Measurements from ENCODE around the gene RAD21L1.

Gene RAD21L1

DNA sequence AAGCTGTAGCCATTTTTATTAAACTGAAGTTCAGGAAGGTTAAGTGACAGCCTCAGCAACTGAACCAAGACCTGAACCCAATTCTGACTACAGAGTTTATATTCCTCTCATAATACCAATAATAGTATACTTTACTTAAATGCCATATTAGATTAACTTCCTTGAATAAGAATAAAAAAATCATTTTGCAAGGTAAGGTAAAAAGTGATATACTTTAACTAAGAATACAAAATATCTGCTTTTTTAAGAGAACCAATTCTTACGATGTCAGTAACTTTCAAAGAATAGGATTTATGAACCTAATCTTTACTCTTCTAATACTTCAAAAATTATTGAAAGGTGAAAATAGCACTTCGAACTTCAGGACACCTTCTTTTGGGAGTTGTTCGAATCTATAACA lies 3.7 kb downstream of the RAD21L1 start:
- peaks cover 6% of the 10 kb centered on the region for H3K79me1 ChIP-seq (ENCODE audit: low read length)
- no peaks in the 10 kb centered on the region for H3K27me3 ChIP-seq (ENCODE audit: insufficient read depth, low read length)
- H2BK12ac ChIP-seq (ENCODE audit: low read length): no peak overlapping the region
- H3K4me3 ChIP-seq (ENCODE audit: low read depth, low read length): no peak overlapping the region
- H2BK120ac ChIP-seq (ENCODE audit: insufficient read depth, low read length, poor library complexity): no peak overlapping the region
- H3K79me2 ChIP-seq (ENCODE audit: control insufficient read depth, insufficient read depth, low read length, poor library complexity): peaks cover 2% of the 10 kb centered on the region
- no peak overlapping the region for H2BK5ac ChIP-seq (ENCODE audit: low read depth, low read length, poor library complexity)
- H3K36me3 ChIP-seq (ENCODE audit: control insufficient read depth in 1 of 2, insufficient read depth in 2 of 2, low read length in 2 of 2): no peaks in the 10 kb centered on the region
- H3K23ac ChIP-seq (ENCODE audit: low read length): no peak overlapping the region
- no peak overlapping the region for H3K4me2 ChIP-seq (ENCODE audit: low read length)
- DNase-seq: no peak
- peaks cover 2% of the 10 kb centered on the region for H3K9me3 ChIP-seq (ENCODE audit: insufficient read depth, low read depth, low read length)
- H3K27ac ChIP-seq (ENCODE audit: low read depth, low read length): no peak overlapping the region
- no peak overlapping the region for H4K8ac ChIP-seq (ENCODE audit: low read depth, low read length)
- H3K4ac ChIP-seq (ENCODE audit: low read depth, low read length): no peak overlapping the region
- H4K91ac ChIP-seq (ENCODE audit: low read depth, low read length): no peak overlapping the region
- no peak overlapping the region for H3K9ac ChIP-seq (ENCODE audit: low read length)
- no peak overlapping the region for H2AK5ac ChIP-seq (ENCODE audit: low read length)
- no CpG with 5 or more reads among the region's 3 CpGs for WGBS (ENCODE audit: extremely low coverage, insufficient coverage, insufficient read length)
- H4K12ac ChIP-seq (ENCODE audit: low read depth, low read length): no peak overlapping the region
- H3K14ac ChIP-seq (ENCODE audit: low read length): no peak overlapping the region
- H3K4me1 ChIP-seq (ENCODE audit: control insufficient read depth in 1 of 2, insufficient read depth in 2 of 2, low read length in 2 of 2): peaks cover 0 to 4% of the 10 kb centered on the region in 2 experiments
- H3K18ac ChIP-seq (ENCODE audit: low read length): no peak overlapping the region
- H2AFZ ChIP-seq (ENCODE audit: insufficient read depth, low read length, poor library complexity): no peak overlapping the region

DNA sequence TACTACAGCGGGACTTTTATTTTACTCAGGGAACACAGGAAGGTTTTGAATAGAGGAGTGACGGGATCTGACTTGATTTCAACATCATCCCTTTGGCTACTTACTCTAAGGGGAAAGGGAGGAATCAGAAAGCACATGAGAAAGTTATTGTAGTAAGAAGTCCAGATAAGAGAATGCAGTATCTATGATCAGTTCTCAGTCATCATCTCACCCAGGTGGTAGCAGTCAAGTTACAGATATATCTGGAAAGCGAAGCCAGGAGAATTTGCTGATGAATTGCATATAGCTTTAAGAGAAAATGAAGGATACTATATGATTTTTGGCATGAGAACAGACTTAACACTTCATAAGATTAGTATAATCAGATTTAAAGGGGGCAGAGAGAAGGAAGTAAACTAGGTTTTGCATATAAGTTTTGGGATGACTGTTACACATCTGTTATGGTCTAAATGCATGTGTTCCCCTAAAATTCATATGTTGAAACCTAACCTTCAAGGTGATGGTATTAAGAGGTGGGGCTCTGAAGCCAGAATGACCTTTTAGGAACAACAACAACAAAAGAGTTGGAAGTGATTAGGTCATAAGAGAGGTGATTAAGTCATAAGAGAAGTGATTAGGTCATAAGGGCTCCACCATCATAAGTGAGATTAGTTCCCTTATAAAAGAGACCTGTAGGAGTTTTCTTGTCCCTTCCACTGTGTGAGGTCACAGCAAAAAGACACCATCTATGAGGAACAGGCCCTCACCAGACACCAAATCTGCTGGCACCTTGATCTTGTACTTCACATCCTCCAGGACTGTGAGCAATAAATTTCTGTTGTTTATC lies 6.7 kb downstream of the RAD21L1 start:
- no peak overlapping the region for H3K23ac ChIP-seq (ENCODE audit: low read length)
- H2BK12ac ChIP-seq (ENCODE audit: low read length): no peak overlapping the region
- no peak overlapping the region for H3K14ac ChIP-seq (ENCODE audit: low read length)
- no peak overlapping the region for H3K18ac ChIP-seq (ENCODE audit: low read length)
- H3K4ac ChIP-seq (ENCODE audit: low read depth, low read length): no peak overlapping the region
- H3K4me2 ChIP-seq (ENCODE audit: low read length): no peak overlapping the region
- WGBS (ENCODE audit: extremely low coverage, insufficient coverage, insufficient read length): no CpG with 5 or more reads among the region's 3 CpGs
- no peak for DNase-seq
- H4K91ac ChIP-seq (ENCODE audit: low read depth, low read length): no peak overlapping the region
- no peak overlapping the region for H3K9ac ChIP-seq (ENCODE audit: low read length)
- no peaks in the 10 kb centered on the region for H3K9me3 ChIP-seq (ENCODE audit: insufficient read depth, low read depth, low read length)
- no peak overlapping the region for H4K12ac ChIP-seq (ENCODE audit: low read depth, low read length)
- no peak overlapping the region for H2BK120ac ChIP-seq (ENCODE audit: insufficient read depth, low read length, poor library complexity)
- H3K79me1 ChIP-seq (ENCODE audit: low read length): no peaks in the 10 kb centered on the region
- H3K36me3 ChIP-seq (ENCODE audit: control insufficient read depth in 1 of 2, insufficient read depth in 2 of 2, low read length in 2 of 2): no peaks in the 10 kb centered on the region
- H3K79me2 ChIP-seq (ENCODE audit: control insufficient read depth, insufficient read depth, low read length, poor library complexity): no peaks in the 10 kb centered on the region
- H4K8ac ChIP-seq (ENCODE audit: low read depth, low read length): no peak overlapping the region
- no peaks in the 10 kb centered on the region for H3K4me1 ChIP-seq (ENCODE audit: control insufficient read depth in 1 of 2, insufficient read depth in 2 of 2, low read length in 2 of 2)
- H3K27me3 ChIP-seq (ENCODE audit: insufficient read depth, low read length): no peaks in the 10 kb centered on the region
- H3K27ac ChIP-seq (ENCODE audit: low read depth, low read length): no peak overlapping the region
- H2AFZ ChIP-seq (ENCODE audit: insufficient read depth, low read length, poor library complexity): no peak overlapping the region
- H2AK5ac ChIP-seq (ENCODE audit: low read length): no peak overlapping the region
- H2BK5ac ChIP-seq (ENCODE audit: low read depth, low read length, poor library complexity): no peak overlapping the region
- H3K4me3 ChIP-seq (ENCODE audit: low read depth, low read length): no peak overlapping the region

DNA sequence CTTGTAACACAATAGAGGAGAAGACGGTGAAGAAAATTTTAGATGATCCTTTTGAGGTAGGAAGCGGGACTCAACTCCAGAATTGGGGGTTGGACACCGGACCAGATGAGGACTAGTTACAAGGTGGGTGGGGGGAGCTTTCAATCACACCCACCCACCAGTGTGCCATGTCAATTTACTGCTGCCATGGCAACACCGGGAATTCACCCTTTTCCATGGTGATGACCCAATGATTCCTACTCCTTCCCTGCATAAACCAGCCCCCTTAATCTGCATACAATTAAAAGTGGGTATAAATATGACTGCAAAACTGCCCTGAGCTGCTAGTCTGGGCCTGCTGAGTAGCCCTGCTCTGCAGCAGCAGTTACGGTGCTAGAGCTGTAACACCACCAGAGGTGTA lies 14.7 kb downstream of the RAD21L1 start:
- no CpG with 5 or more reads among the region's 5 CpGs for WGBS (ENCODE audit: extremely low coverage, insufficient coverage, insufficient read length)

DNA sequence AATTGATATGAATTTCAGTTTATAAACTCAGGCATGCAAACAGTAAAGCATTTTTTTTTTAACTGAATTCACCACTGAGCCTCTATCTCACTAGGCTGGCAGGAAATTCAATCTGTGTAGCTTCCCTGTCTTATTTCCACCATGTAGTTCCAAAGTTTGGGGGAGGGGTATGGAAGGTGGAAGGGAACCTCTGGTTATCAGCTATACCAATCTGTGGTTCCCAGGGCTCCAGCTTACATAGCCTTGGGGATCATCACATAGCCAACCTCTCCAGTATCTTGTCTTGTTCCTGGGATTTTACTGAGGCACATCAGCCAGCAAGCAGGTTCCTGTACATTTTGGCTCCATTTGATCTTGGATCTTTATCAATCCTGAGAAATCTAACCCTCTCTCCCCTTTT lies 15.6 kb downstream of the RAD21L1 start:
- Histone ChIP-seq H3K4me3 (ENCODE audit: low read depth, low read length) (no peak overlapping the region), H4K91ac (ENCODE audit: low read depth, low read length) (no peak overlapping the region), H3K9ac (ENCODE audit: low read length) (no peak overlapping the region), H3K23ac (ENCODE audit: low read length) (no peak overlapping the region), H2AK5ac (ENCODE audit: low read length) (no peak overlapping the region), H2AFZ (ENCODE audit: insufficient read depth, low read length, poor library complexity) (no peak overlapping the region), H3K27me3 (ENCODE audit: insufficient read depth, low read length) (no peaks in the 10 kb centered on the region), H3K27ac (ENCODE audit: low read depth, low read length) (no peak overlapping the region), H3K18ac (ENCODE audit: low read length) (no peak overlapping the region), H3K4me2 (ENCODE audit: low read length) (no peak overlapping the region), H4K8ac (ENCODE audit: low read depth, low read length) (no peak overlapping the region), H3K14ac (ENCODE audit: low read length) (no peak overlapping the region), H2BK12ac (ENCODE audit: low read length) (no peak overlapping the region), H3K79me2 (ENCODE audit: control insufficient read depth, insufficient read depth, low read length, poor library complexity) (no peaks in the 10 kb centered on the region), H3K79me1 (ENCODE audit: low read length) (no peaks in the 10 kb centered on the region), H3K9me3 (ENCODE audit: insufficient read depth, low read depth, low read length) (no peaks in the 10 kb centered on the region), H3K4me1 (ENCODE audit: control insufficient read depth in 1 of 2, insufficient read depth in 2 of 2, low read length in 2 of 2) (no peaks in the 10 kb centered on the region), H4K12ac (ENCODE audit: low read depth, low read length) (no peak overlapping the region), H3K36me3 (ENCODE audit: control insufficient read depth in 1 of 2, insufficient read depth in 2 of 2, low read length in 2 of 2) (no peaks in the 10 kb centered on the region), H2BK120ac (ENCODE audit: insufficient read depth, low read length, poor library complexity) (no peak overlapping the region), H3K4ac (ENCODE audit: low read depth, low read length) (no peak overlapping the region), H2BK5ac (ENCODE audit: low read depth, low read length, poor library complexity) (no peak overlapping the region)
- no peak for DNase-seq

More for the DNA sequence above, 14.7 kb downstream of the RAD21L1 start:
- no peak overlapping the region for H2AFZ ChIP-seq (ENCODE audit: insufficient read depth, low read length, poor library complexity)
- H3K4ac ChIP-seq (ENCODE audit: low read depth, low read length): no peak overlapping the region
- H3K23ac ChIP-seq (ENCODE audit: low read length): no peak overlapping the region
- H2BK5ac ChIP-seq (ENCODE audit: low read depth, low read length, poor library complexity): no peak overlapping the region
- H4K12ac ChIP-seq (ENCODE audit: low read depth, low read length): no peak overlapping the region
- no peak overlapping the region for H3K4me3 ChIP-seq (ENCODE audit: low read depth, low read length)
- no peaks in the 10 kb centered on the region for H3K79me1 ChIP-seq (ENCODE audit: low read length)
- H3K4me1 ChIP-seq (ENCODE audit: control insufficient read depth in 1 of 2, insufficient read depth in 2 of 2, low read length in 2 of 2): no peaks in the 10 kb centered on the region
- H2AK5ac ChIP-seq (ENCODE audit: low read length): no peak overlapping the region
- no peak overlapping the region for H3K27ac ChIP-seq (ENCODE audit: low read depth, low read length)
- no peaks in the 10 kb centered on the region for H3K79me2 ChIP-seq (ENCODE audit: control insufficient read depth, insufficient read depth, low read length, poor library complexity)
- no peak overlapping the region for H3K4me2 ChIP-seq (ENCODE audit: low read length)
- no peaks in the 10 kb centered on the region for H3K9me3 ChIP-seq (ENCODE audit: insufficient read depth, low read depth, low read length)
- no peak overlapping the region for H3K14ac ChIP-seq (ENCODE audit: low read length)
- H3K18ac ChIP-seq (ENCODE audit: low read length): no peak overlapping the region
- no peak overlapping the region for H2BK120ac ChIP-seq (ENCODE audit: insufficient read depth, low read length, poor library complexity)
- H2BK12ac ChIP-seq (ENCODE audit: low read length): no peak overlapping the region
- no peak for DNase-seq
- H4K8ac ChIP-seq (ENCODE audit: low read depth, low read length): no peak overlapping the region
- H4K91ac ChIP-seq (ENCODE audit: low read depth, low read length): no peak overlapping the region
- H3K27me3 ChIP-seq (ENCODE audit: insufficient read depth, low read length): no peaks in the 10 kb centered on the region
- H3K36me3 ChIP-seq (ENCODE audit: control insufficient read depth in 1 of 2, insufficient read depth in 2 of 2, low read length in 2 of 2): no peaks in the 10 kb centered on the region
- H3K9ac ChIP-seq (ENCODE audit: low read length): no peak overlapping the region

Data from trophoblast cell (in vitro differentiated cells and primary cell).